ENCODE results near the gene WDR44.

DNA sequence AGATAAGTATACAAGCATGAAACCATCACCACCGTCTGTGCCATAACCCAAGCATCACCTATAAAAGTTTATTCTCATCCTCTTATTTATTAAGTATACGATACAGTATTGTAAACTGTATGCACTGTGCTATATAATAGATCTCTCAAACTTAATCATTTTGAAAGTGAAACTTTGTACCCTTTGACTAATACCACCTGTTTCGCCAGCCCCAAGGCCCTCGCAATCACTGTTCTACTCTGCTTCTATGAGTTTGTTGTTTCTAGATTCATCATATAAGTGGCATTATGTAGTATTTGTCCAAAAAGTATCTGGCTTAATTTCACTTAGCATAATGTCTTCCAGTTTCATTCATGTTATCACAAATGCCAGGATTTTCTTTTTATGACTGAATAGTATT, 77.7 kb downstream of the WDR44 start:
- TF ChIP-seq, protein P1, sequence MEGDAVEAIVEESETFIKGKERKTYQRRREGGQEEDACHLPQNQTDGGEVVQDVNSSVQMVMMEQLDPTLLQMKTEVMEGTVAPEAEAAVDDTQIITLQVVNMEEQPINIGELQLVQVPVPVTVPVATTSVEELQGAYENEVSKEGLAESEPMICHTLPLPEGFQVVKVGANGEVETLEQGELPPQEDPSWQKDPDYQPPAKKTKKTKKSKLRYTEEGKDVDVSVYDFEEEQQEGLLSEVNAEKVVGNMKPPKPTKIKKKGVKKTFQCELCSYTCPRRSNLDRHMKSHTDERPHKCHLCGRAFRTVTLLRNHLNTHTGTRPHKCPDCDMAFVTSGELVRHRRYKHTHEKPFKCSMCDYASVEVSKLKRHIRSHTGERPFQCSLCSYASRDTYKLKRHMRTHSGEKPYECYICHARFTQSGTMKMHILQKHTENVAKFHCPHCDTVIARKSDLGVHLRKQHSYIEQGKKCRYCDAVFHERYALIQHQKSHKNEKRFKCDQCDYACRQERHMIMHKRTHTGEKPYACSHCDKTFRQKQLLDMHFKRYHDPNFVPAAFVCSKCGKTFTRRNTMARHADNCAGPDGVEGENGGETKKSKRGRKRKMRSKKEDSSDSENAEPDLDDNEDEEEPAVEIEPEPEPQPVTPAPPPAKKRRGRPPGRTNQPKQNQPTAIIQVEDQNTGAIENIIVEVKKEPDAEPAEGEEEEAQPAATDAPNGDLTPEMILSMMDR (IDR thresholded peaks at IDR 0.05) = no peak
- TF ChIP-seq POLR2A (IDR thresholded peaks at IDR 0.05) = no peak

All from esophagus squamous epithelium (tissue), 4 donors.